Embryonic facial prominence (tissue), 1 donor: ENCODE measurements around the gene VEPH1.
"Not testable (repeated sequence)": the region's sequence is repeated elsewhere in the genome, so short reads cannot be mapped to it uniquely, and the experiment has no call there.

Experiments used
- DNase-seq: peaks from one replicate; pipeline ENCODE4 v3.0.0-alpha.2; 2016; ENCODE audit errors: extremely low spot score

The VEPH1 gene

DNA sequence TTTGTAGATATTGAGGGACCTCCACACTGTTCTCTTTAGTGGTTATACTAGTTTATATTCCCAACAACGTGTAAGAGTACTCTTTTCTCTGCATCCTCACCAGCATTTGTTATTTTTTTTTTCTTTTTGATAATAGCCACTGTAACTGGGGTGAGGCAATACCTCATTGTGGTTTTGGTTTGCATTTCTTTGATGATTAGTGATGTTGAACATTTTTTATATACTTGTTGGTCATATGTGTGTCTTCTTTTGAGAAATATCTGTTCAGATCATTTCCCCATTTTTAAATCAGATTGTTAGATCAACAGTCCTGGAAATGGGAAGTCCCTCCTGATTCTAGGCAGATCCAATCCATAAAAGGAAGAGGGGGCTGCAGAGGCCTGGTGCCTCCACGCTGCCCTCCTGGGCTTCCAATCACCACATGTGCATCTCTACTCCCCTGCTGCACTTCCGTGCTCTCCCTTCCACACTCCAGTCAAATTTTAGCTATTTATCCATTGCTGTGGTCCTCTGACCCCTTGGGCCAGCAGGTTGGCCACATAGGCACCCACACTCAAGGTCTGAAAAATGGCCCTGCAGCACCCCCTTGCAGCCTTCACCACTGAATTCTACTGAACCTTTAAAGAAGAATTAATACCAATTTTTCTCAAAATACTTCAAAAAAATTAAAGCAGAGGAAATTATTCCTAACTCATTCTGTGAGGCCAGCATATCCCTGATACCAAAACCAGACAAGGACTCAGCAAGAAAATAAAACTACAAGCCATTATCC, 154.7 kb downstream of the VEPH1 start:
- not testable (repeated sequence) for DNase-seq

- no peak for DNase-seq
These were observed 155.5 kb downstream of the VEPH1 start for GRCh38 chr3:157347577-157348303.

- no peak for DNase-seq
These were observed 166.8 kb downstream of the VEPH1 start for GRCh38 chr3:157336252-157337009.

DNA sequence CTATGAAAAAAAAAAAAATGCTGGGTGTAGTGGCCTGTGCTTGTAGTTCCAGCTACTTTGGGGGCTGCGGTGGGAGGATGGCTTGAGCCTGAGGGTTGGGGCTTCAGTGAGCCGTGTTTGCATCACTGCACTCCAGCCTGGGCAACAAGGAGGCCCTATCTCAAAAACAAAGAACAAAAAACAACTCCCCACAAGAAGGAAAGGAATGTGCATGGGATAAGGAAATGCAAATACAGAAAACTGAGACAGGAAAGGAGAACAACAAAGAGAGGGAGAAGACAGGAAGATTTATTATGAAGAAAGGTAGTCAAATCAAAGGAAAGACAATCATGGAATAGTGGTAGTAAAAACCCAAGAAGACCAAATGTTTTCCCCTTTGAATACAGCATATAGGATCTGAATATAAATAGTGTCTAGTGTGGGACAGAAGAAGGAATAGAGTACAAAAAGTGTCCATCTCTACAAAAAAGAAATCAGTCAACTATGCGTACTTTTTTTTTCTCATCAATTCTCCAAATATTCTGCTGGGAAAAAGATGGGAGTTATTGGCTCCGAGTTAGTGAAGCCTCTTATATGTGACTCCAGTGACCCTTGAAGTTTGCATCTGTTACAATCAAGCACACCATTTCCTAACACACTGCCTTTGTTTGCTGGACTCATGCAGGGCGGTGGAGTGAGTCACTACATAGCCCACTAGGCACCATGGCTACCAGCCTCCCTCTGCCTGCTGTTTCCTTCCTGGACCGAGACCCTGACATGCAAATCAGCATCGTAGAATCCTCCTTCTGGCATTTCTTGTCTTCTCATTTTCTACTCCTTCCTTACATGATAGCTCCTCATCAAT, 167.8 kb downstream of the VEPH1 start:
- DNase-seq, result no peak

DNA sequence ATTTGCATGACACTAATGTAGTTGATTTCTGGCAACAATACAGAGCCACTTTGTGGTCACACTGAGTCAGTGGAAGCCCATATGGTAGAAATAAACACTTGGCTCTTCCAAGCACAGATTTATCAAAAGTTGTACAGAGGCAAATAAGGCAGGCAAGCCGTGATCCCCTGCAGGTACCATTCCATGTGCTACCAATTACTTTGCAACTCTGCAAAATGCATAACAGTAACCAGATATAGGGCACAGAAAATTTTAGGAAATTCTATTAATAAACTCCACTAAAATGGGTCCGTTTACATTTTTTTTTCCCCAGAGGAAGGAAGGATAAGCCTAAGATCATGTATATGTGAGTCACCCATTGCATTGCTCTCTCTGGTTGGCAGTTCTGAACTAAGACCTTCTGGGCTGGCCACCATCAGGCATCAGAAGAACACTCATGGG, 169.6 kb downstream of the VEPH1 start:
- no peak for DNase-seq

DNA sequence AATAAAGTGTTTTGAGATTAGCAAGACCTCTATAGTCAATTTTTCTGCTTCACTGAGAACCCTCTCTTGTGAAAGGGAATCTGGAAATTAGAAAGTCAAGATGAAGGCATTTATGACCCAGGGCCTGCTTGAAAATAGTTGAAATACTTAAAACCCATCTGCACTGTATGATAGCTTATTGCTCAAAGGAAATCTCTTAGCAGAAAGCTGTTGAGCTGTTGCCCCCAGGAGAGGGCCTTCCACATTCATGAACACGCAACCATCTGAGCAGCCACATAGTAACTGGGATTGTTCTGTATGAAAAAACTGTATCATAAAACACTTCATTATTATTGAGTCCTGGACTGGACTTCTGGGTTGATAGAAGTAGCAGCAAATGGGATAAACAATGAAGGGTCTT, 173.0 kb downstream of the VEPH1 start:
- DNase-seq, result no peak

GRCh38 chr3:157329551-157329950, 173.7 kb downstream of the VEPH1 start:
- DNase-seq, result no peak

DNA sequence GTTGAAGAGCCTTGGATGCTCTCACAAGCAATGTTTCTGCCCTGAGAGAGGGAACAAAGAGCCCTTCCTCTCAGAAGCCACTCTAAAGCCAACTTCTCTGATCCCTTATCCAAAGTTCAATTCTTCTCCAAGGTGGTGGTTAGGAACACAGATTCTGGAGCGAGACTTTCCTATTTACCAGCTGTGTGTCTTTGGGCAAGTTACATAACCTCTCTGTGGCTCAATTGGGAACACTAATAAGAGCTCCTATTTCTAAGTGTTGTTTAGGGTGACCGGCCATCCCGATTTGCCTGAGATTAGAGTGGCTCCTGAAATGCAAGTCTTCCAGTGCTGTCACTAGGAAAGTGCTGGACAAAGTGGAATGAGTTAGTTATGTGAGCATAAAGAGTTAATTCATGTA, 175.4 kb downstream of the VEPH1 start:
- no peak for DNase-seq

GRCh38 chr3:157327018-157327417, 176.2 kb downstream of the VEPH1 start:
- DNase-seq, result no peak

DNA sequence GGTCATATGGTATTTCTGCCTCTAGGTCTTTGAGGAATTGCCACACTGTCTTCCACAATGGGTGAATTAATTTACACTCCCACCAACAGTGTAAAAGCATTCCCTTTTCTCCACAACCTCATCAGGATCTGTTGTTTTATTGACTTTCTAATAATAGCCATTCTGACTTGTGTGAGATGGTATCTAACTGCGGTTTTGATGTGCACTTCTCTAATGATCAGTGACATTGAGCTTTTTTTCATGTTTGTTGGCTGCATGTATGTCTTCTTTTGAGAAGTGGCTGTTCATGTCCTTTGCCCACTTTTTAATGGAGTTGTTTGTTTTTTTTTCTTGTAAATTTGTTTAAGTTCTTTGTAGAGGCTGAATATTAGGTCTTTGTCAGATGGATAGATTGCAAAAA, 178.3 kb downstream of the VEPH1 start:
- DNase-seq, result not testable (repeated sequence)

DNA sequence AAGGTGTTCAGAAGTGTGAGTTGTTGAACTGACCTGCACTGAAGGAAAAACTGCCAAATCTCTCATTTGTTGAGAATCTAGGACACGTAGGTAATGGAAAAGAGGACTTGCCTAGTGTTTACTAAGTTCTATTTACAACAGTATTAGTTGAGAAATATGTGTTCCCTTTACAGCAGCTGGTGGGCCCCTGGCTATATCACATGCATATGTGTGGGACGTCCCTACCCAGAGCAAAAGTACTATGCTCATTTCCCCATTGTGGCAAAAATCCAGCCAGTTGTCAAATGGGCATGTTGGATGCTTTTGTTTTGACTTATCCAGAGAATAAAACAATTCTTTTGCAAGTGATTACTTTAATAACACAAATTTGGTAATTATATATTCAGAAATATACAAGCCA, 179.9 kb downstream of the VEPH1 start:
- no peak for DNase-seq

- no peak for DNase-seq
These were observed 183.5 kb downstream of the VEPH1 start for GRCh38 chr3:157319672-157320071.

DNA sequence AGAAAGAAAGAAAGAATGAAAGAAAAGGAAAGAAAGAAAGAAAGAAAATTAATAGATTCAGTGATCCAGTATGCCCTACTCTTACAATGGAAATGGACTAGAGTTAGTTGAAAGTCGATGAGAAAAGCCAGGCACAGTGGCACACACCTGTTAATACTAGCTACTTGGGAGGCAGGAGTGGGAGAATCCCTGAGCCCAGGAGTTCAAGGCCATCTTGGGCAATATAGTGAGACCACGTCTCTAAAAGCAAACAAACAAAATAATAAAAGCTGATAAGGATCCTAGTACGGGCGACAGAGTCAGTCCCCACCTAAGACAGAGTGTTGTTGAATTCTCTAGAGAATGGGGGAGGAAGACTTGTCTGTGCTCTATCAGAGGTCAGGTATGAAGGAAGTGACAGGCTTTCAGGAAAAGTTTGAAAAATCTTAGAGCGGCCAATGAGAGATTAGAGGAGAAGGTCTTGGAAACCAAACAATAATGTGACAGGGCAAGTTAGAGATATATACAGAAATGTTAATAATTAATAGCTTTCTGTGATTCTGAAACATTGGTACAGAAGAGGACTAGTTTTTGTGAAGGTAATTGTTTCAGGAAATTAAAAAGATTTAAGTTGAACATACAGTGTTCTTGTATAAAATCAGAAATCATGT, 184.5 kb downstream of the VEPH1 start:
- DNase-seq, result no peak

GRCh38 chr3:157317895-157318294, 185.3 kb downstream of the VEPH1 start:
- DNase-seq, result no peak

DNA sequence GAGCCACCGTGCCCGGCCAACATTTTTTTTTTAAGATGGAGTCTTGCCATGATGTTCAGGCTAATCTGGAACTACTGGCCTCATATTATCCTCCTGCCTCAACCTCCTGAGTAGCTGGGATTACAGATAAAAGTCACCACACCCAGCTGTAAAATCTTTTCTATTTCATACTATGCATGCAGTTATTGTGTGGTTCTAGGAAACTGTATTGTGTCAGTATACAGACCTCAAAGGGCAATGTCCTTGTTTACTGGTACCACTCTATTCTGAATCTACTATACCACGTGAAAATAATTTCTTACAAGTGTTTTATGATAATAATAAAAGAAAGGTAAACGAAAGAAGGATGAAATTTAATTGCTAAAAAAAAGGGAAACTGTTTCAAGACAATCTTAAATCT, 190.0 kb downstream of the VEPH1 start:
- no peak for DNase-seq

GRCh38 chr3:157312376-157312745, 190.9 kb downstream of the VEPH1 start:
- DNase-seq, result no peak

- DNase-seq, result no peak
These were observed 191.4 kb downstream of the VEPH1 start for GRCh38 chr3:157311633-157312375.

DNA sequence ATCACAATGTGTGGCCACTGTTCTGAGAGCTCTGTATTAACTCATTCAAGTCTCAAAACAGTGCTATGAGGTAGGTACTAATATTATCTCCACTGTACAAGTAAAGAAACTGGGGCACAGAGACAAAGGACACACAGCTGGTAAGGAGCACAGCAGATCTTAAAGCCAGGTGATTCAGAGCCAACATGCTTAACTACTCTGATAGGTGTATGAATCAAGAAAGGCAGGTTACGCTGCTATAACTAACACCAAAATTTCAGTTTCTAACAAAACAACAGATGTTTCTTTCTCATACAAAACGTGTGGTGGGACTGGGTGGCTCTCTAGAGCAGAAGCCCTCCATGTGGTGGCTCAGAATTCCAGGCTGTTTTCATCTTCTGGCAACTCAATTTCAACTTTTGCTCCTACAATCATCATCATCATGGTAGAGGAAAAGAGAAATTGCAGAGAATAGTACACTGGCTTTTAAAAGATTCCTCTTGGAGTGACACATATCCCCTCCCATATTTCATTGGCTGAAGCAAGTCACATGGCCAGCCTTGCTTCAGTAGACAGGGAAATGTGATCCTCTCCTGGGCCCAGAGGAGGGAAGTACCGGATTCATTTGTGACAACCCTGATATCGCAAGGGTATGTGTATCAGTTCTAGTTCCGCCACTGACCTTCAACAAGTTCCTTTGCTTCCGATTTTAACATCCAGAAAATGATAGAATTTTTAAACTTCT, 192.7 kb downstream of the VEPH1 start:
- no peak for DNase-seq

DNA sequence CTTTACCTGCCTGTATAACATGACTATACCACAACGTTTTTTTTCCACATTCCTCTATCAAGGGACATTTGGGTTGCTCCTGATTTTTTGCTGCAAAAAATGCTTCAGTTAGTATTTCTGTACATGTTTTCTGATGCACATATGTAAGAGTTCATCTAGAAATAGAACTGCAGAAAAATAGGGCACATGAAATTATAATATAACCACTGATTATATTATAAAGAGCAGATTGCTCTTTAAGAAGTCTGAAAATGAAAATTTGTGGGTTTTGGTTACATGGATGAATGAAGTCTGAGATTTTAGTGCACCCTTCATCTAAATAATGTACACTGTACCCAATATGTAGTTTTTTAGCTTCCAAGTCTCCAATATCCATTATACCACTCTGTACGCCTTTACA, 196.7 kb downstream of the VEPH1 start:
- DNase-seq, result no peak

DNA sequence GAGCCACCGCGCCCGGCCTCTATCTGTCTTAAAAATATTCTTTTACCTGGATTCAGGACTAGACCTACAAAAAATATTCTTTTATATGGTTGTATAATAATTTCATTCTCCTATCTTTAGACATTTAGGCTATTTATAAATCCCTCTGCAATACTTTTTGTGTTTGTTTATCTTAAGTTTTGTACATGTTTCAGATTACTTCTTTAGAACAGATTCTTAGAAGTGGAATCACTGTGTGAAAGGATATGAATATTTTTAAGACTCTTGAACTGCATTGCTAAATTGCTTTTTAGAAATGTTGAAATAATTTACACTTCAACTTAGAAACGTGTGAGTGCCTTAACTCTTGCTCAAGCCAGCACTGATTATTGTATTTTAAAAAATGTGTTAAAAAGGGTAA, 197.8 kb downstream of the VEPH1 start:
- DNase-seq, result no peak
